ENCODE data around the gene KDM1A.

The KDM1A gene

GRCh38 chr1:23021834-23022233 lies 2.6 kb downstream of the KDM1A start:
- TF ChIP-seq CTCF (conservative IDR thresholded peaks at IDR 0.05; ENCODE audit: low read depth, low read length): no peak
- H3K9ac ChIP-seq: no peak overlapping the region
- H3K4me2 ChIP-seq: peak overlapping the region; percentile 90; the same call in 1 of the 2 replicates
- no peak overlapping the region for H2AFZ ChIP-seq (ENCODE audit: low read depth)
- H3K79me2 ChIP-seq (ENCODE audit: insufficient read depth, low read depth): peaks cover 73% of the 10 kb centered on the region
- no peaks in the 10 kb centered on the region for H3K27me3 ChIP-seq (ENCODE audit: insufficient read depth, low read depth)
- no peak overlapping the region for H3K4me3 ChIP-seq (IDR thresholded peaks at IDR 0.05; ENCODE audit: insufficient read depth, low read depth, low read length)
- H4K20me1 ChIP-seq (ENCODE audit: insufficient read depth): peaks cover 9% of the 10 kb centered on the region; the same call in 1 of the 2 replicates
- no peaks in the 10 kb centered on the region for H3K36me3 ChIP-seq (ENCODE audit: insufficient read depth)
- H3K4me1 ChIP-seq (ENCODE audit: low read depth, poor library complexity, severe bottlenecking): peaks cover 20% of the 10 kb centered on the region
- no peak overlapping the region for H3K27ac ChIP-seq

DNA sequence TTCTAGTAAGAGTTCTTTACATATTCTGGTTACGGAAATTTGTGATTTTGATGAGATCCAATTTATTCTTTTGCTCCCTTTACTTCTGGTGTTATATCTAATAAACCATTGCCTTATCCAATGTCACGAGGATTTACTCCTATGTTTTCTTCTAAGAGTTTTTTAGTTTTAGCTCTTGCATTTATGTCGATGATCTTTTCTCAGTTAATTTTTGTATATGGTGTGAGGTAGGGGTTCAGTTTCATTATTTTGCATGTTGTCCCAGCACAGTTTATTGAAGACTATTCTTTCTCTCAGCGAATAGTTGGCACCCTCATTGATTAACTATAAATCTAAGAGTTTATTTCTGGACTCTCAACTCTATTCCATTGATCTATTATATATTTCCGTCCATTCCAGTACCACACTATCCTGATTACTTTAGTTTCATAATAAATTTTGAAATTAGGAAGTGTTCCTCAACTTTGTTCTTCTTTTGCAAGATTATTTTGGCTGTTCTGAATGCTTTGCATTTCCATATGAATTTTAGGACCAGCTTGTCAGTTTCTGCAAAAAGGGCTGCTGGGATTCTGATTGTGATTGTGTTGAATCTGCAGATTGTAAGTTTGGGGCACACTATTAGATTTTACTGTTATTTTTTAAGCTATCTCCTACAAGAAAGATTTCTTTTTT lies 4.0 kb downstream of the KDM1A start:
- no peak overlapping the region for H2AFZ ChIP-seq (ENCODE audit: low read depth)
- no peaks in the 10 kb centered on the region for H3K27me3 ChIP-seq (ENCODE audit: insufficient read depth, low read depth)
- H4K20me1 ChIP-seq (ENCODE audit: insufficient read depth): peaks cover 19% of the 10 kb centered on the region
- H3K4me1 ChIP-seq (ENCODE audit: low read depth, poor library complexity, severe bottlenecking): peaks cover 28% of the 10 kb centered on the region
- H3K9ac ChIP-seq: no peak overlapping the region
- TF ChIP-seq CTCF (conservative IDR thresholded peaks at IDR 0.05; ENCODE audit: low read depth, low read length): no peak
- peaks cover 88% of the 10 kb centered on the region for H3K79me2 ChIP-seq (ENCODE audit: insufficient read depth, low read depth)
- H3K4me2 ChIP-seq: no peak overlapping the region
- H3K27ac ChIP-seq: no peak overlapping the region
- H3K4me3 ChIP-seq (IDR thresholded peaks at IDR 0.05; ENCODE audit: insufficient read depth, low read depth, low read length): no peak overlapping the region
- H3K36me3 ChIP-seq (ENCODE audit: insufficient read depth): no peaks in the 10 kb centered on the region

- Histone ChIP-seq H3K4me1 (ENCODE audit: low read depth, poor library complexity, severe bottlenecking) (peaks cover 47% of the 10 kb centered on the region), H3K4me2 (no peak overlapping the region), H4K20me1 (ENCODE audit: insufficient read depth) (peaks cover 23% of the 10 kb centered on the region), H3K9ac (no peak overlapping the region), H3K79me2 (ENCODE audit: insufficient read depth, low read depth) (peaks cover 81% of the 10 kb centered on the region), H3K27ac (no peak overlapping the region), H2AFZ (ENCODE audit: low read depth) (no peak overlapping the region), H3K4me3 (IDR thresholded peaks at IDR 0.05; ENCODE audit: insufficient read depth, low read depth, low read length) (no peak overlapping the region), H3K27me3 (ENCODE audit: insufficient read depth, low read depth) (no peaks in the 10 kb centered on the region), H3K36me3 (ENCODE audit: insufficient read depth) (no peaks in the 10 kb centered on the region)
- TF ChIP-seq CTCF (conservative IDR thresholded peaks at IDR 0.05; ENCODE audit: low read depth, low read length): no peak
Measured at GRCh38 chr1:23026568-23026967, 7.3 kb downstream of the KDM1A start.

DNA sequence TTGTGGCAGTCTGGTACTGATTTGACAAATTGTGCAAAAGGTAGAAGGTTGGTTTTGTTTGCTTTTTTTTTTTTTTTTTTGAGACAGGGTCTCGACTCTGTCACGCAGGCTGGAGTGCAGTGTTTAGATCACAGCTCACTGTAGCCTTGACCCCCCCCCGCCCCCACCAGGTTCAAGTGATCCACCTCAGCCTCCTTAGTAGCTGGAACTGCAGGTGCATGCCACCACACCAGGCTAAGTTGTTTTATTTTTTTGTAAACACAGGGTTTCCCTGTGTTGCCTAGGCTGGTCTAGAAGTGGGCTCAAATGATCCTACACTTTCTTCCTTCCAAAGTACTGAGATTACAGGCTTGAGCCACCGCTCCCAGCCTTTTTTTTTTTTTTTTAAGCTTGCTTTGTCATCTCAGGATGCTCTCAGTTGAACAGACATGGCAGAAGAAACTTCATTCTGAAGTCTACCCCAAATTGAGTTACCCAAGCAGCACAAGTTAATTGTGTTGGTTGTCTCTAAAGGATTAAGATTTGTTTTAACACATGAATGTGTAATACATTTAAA lies 8.2 kb downstream of the KDM1A start:
- Histone ChIP-seq H3K4me2 (no peak overlapping the region), H3K4me3 (IDR thresholded peaks at IDR 0.05; ENCODE audit: insufficient read depth, low read depth, low read length) (no peak overlapping the region)

More for the DNA sequence above, 8.2 kb downstream of the KDM1A start:
- no peak overlapping the region for H2AFZ ChIP-seq (ENCODE audit: low read depth)
- peaks cover 23% of the 10 kb centered on the region for H4K20me1 ChIP-seq (ENCODE audit: insufficient read depth)
- no peaks in the 10 kb centered on the region for H3K27me3 ChIP-seq (ENCODE audit: insufficient read depth, low read depth)
- no peaks in the 10 kb centered on the region for H3K36me3 ChIP-seq (ENCODE audit: insufficient read depth)
- no peak overlapping the region for H3K9ac ChIP-seq
- no peak for TF ChIP-seq CTCF (conservative IDR thresholded peaks at IDR 0.05; ENCODE audit: low read depth, low read length)
- peaks cover 48% of the 10 kb centered on the region for H3K4me1 ChIP-seq (ENCODE audit: low read depth, poor library complexity, severe bottlenecking)
- peaks cover 74% of the 10 kb centered on the region for H3K79me2 ChIP-seq (ENCODE audit: insufficient read depth, low read depth)
- H3K27ac ChIP-seq: no peak overlapping the region

All from KMS-11 (cell line).